Stimulated activated CD8-positive, alpha-beta memory T cell treated with anti-CD3 and anti-CD28 coated beads, Interleukin-15, amount 100 ng/mL, for 1 hour (primary cell): ENCODE results near the gene ZNF3.
A peak's percentile ranks its signal among the peaks of the same experiment; 100 is the strongest.

ENCODE experiments used
- DNase-seq: peaks from one replicate; pipeline ENCODE4 v3.0.0-alpha.2; 2020; ENCODE audit warnings: low read depth

ZNF3 gene

GRCh38 chr7:100088621-100089457 lies 7.3 kb upstream of the ZNF3 start, which contains the start of gene COPS6:
Gene COPS6, plus strand, starts transcription at chr7:100088969. Its CDS starts 22 bp downstream, at chr7:100088991.
- peak; percentile 67 for DNase-seq

GRCh38 chr7:100088095-100088620 lies 6.6 kb upstream of the ZNF3 start:
- no peak for DNase-seq

DNA sequence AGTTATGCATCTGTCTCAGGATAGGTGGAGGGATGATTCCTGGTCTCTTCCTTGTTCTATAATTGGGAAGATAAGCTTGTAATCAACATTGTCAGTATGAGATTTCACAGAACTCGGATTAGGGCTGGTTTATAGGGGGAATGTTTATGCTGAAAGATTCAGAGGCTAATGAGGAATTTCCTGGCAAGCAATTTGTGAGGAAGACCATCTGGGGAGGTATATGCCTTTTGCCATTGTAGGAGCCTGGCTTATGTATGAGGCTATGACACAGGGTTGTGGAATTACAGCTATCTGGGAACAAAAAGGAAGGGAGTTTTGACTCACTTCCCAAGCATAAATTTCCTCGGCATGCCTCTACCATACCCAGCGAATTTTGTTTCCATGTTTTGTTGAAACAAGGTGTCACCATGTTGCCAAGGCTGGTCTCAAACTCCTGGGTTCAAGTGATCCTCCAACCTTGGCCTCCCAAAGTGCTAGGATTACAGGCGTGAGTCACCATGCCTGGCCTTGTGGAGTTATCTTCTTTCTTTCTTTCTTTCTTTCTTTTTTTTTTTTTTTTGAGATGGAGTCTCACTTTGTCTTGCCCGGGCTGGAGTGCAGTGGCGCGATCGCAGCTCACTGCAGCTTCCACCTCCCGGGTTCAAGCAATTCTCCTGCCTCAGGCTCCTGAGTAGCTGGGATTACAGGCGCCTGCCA lies 5.7 kb upstream of the ZNF3 start:
- DNase-seq: no peak

DNA sequence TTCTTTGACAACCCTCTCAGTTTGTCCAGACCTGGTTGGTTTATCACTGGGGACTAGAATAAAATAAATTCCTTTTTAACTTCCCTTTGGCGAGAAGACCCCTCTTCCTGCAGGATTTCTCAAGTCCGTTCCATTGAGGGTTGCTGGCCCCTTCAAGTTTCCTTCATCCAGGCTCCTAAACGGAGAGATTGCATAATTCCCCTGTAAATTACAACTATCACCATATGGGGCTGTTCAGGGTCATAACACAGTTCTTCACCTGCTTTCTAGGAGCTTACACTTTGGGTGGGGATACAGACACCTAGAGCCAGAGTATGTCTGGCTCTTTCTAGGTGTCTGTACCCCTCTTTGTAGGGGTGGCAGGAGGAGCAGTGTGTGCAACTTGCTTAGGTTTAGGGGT lies 4.0 kb upstream of the ZNF3 start:
- DNase-seq: no peak

- no peak for DNase-seq
These were observed 1.5 kb upstream of the ZNF3 start for GRCh38 chr7:100082978-100083377.

DNA sequence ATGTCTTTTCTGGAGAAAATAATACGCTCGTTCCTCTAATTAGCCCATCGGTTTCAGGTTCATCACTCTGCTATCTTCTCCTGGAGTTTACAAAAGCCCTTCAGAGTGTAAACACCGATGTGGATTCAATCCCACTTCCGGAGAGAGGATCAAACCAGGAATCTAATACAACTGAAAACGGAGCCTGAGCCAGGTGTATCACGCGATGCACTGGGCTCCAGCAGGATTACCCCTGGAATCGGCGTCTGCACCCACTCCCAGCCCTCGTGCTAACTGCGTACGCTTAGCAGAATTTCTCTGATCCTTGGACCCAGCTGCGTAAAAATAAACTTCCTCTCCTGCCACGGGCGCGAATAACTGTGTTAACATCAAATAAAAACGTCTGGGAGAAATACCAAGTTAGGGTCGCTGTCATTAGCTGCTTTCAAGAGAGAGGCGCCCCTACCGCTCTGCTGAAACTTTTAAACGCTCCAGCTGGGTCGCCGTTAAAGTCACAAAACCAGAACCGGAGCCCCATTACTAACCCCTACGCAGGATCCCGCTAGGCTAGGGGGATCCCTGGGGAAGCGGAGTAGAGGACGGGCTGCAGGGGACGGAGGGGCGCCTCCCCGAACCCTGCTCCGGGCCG lies 502 bp downstream of the ZNF3 start:
- DNase-seq: no peak

GRCh38 chr7:100079024-100079560 lies 2.4 kb downstream of the ZNF3 start:
- no peak for DNase-seq

DNA sequence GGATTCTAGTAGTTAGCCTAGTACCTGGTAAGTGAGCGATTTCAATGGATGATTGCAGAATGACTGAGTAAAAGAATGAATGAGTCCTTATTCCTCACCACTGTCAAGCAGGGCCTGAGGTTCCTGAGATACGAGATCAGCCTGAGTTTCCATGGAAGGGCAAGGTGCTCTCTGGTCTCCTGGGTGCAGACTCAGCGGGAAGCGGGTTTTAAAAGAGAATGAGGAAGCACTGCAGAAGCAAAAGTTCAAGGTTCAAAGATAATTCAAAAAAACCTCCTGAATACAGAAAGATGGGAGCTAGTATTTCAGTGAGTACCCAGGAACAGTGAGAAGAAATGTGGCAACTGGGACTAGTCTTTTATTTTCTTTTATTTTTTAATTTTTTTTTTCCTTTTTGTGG lies 4.3 kb downstream of the ZNF3 start:
- no peak for DNase-seq

DNA sequence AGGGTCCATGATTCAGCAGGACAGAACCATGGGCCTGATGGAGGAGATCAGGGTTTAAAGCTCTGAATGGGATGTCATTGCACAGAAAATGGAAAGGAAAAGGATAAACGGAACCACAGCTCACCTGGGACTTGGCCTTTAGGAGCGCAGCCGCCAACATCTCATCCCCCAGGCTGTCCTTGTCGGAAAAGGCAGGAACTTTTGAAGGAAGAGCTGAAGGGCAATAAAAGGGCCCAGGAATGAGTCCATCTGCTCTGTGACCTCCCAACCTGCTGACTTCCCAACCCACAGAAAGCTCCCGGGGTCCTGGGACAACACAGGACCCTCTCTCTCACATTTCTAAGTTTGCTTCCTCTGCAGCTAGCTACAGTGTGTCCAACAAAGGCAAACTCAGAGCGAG lies 6.1 kb downstream of the ZNF3 start:
- DNase-seq: no peak

DNA sequence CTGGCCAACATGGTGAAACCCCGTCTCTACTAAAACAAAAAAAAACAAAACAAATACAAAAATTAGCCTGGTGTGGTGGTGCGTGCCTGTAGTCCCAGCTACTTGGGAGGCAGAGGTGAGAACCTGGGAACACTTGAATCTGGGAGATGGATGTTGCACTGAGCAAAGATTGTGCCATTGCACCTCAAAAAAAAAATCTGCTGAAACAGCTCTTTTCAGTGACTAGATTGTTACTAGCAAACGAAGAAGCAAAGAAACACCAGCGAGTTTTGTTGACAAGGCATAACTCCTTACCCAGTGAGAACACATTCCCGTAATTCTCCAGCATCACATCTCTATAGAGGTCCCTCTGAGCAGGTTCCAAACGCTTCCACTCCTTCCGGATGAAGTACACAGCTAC lies 6.7 kb downstream of the ZNF3 start:
- no peak for DNase-seq

DNA sequence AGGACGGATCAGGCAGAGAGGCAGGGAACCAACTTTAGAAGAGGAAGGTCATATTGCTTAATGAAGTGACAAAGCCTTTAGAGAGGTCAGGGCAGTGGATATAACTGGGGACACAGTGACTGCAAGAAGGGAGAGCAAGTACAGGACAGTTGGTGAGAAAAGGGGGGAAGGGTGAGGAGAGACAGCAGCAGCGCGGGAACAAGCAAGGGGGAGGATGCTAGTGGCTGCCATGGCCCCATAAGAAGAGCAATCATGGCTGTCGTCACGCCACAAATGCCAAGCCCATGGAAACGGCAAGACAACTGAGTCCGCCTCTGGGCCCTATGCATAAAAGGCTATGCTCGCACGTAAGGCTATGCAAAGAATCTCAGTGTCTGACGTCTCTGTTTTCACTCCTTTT lies 9.1 kb downstream of the ZNF3 start:
- DNase-seq: no peak

GRCh38 chr7:100071018-100071723 lies 10.4 kb downstream of the ZNF3 start:
- DNase-seq: no peak

DNA sequence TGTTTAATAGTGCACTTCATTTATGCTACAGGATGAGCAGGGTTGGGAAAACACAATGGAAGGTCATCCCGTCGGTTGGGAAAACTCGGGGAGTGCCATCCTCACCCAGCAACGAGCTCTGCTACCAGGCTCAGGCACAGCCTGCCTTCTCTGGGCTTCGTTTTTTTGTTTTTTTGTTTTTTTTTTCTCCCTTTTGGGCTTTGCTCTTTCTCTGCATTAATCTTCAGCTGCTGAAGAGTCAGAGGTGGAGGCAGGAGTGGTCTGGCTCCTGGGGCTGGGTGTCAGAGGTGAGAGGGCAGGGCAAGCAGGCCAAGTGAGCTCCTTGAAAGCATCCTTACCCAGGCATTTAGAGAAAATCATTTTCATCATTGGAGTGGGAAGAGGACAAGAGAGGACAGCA lies 11.5 kb downstream of the ZNF3 start:
- DNase-seq: no peak

- DNase-seq: no peak
These were observed 14.6 kb downstream of the ZNF3 start for GRCh38 chr7:100066953-100067352.

DNA sequence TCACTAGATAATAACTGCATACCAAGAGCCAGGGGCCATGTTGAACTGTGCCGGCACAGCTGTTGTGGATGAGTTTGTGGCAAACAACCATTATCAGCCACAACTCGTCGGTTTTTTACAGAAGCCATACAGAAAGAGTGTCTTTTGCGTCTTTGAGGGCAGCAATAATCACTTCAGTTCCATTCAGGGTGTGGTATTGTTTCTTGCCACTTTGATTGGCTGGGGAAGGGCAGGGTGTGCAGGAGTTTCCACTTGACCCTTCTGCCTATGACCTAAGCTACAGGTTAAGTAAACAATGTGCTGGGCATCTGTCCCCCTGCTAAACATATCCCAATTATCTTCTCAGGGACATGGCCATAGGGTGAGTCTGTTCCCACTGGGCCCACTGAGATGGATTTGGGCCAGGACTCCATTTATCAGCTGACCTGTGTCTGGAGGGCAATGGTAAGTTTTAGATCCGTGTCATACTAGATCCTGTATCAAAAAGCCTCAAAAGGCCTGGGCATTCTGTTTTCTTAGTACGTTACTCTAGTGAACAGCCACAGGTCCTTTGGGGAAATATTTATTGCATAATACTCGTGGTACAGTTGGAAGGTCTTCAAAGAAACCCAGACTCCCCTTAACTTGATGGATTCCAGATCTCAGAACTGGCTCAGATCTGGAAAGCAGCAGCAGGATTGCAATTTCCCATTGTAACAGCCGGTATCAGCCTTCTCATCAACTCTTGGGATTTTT lies 15.9 kb downstream of the ZNF3 start:
- no peak for DNase-seq

- DNase-seq: no peak
These were observed 17.4 kb downstream of the ZNF3 start for GRCh38 chr7:100064162-100064561.

- DNase-seq: no peak
These were observed 18.1 kb downstream of the ZNF3 start for GRCh38 chr7:100063376-100063775.

DNA sequence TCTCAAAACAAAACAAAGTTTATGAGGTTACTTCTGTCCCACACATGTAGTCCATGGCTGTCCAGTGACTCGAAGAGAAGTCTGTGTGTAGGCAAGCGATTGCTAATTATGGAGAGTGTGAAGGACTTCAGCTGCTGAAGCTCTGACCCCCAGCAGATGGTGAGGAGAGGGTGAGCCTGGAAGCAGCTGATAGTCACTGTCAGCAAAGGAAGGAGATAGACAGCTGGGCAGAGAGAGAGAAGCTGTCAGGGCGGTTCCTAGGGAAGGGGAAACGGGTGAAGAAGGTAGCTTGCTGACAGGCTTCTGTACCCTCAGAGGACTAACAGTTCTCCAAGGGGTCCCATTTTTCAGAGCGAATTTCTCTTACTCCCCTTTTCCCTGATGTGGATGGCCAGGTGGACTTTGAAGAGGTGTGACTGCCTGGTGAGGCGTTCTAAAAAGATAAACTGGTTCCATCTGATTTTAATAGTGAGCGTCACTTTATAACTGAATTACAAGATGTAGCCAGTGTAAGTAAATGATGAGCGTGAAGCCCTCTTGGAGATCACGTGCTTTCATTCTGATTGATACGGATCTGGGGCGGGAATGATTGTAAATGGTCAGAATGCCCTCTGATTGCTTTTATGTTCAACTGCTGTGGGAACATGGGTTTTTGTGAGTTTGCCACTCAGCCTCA lies 19.9 kb downstream of the ZNF3 start:
- no peak for DNase-seq

DNA sequence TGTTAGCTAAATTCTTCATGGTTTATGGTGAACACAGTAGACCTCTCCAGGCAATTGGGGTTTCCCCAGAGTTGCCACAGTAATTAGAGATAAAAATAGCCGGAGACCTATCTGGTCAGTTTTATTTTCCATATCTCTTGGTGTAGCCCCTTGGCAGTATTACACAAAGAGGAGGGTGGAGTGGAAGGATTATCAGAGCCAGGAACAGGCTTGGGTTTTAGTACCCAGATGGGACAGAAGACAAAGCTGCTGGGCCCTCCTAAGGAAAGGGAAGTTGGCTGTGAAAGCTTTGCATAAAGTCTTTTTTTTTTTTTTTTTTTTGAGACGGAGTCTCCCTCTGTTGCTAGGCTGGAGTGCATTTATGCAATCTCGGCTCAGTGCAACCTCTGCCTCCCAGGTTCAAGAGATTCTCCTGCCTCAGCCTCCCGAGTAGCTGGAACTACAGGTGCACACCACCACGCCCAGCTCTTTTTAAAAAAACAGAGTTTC lies 22.2 kb downstream of the ZNF3 start:
- no peak for DNase-seq

- no peak for DNase-seq
These were observed 24.5 kb downstream of the ZNF3 start for GRCh38 chr7:100057006-100057405.
